ENCODE results near the gene C2orf66.

DNA sequence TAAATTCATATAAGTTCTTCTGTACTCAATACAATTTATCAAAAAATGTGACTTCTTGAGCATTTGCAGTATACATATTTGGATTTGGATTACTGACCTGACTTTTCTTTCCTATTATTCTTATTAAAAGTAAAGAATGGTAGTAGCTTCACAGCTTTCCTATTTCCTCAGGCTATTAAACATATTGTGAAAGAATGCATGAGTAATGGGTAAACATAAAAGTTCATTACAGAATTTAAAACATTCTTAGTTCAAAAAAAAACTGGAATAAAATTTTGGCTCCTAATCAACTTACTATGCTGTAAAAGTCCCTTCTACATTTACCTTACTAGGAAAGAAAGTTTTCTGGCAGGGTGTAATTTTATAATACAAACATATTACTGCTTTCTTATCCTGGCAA lies 27.3 kb upstream of the C2orf66 start:
- TF ChIP-seq CTCF (IDR thresholded peaks at IDR 0.05; ENCODE audit: insufficient read depth, low read length, poor library complexity, severe bottlenecking) (no peak), EZH2phosphoT487 (conservative IDR thresholded peaks at IDR 0.05; ENCODE audit: low read length) (no peak)
